K562 (cell line): ENCODE results near the gene STK32C. TPM values are rescaled to one million over a fixed set of nuclear protein-coding genes. Genes with fewer than 3 reads are reported as not detected.

ENCODE experiments used
- CAMTA2 ChIP-seq: fragments of 250-450 bp; sonication (Bioruptor Pico); conservative IDR thresholded peaks from 2 replicates; pipeline ENCODE4 v1.5.1; 2022
- EP400 ChIP-seq: fragments of 450-650 bp; IDR thresholded peaks from 2 replicates; pipeline ENCODE4 v1.6.1; 2017; ENCODE audit warnings: antibody characterized with exemption, mild to moderate bottlenecking, moderate library complexity
- ETS2 ChIP-seq: IDR thresholded peaks from 2 replicates; pipeline ENCODE4 v1.6.1; 2016; ENCODE audit warnings: borderline replicate concordance, missing genetic modification characterization, mild to moderate bottlenecking, moderate library complexity, missing compliant biosample characterization; ENCODE audit not compliant: poor library complexity, severe bottlenecking
- GATAD2A ChIP-seq: fragments of 450-650 bp; IDR thresholded peaks from 2 replicates; pipeline ENCODE4 v1.6.1; 2017
- HBP1 ChIP-seq: fragments of 450-650 bp; formaldehyde crosslinking; IDR thresholded peaks from 2 replicates; pipeline ENCODE4 v1.4.0; 2022; ENCODE audit warnings: missing genetic modification characterization
- MAFF ChIP-seq: IDR thresholded peaks from 2 replicates; pipeline ENCODE4 v1.6.1; 2012; ENCODE audit warnings: low read length, improper control_type of control experiment
- MEF2A ChIP-seq: IDR thresholded peaks from 2 replicates; pipeline ENCODE4 v1.6.1; 2011; ENCODE audit warnings: low read depth, mild to moderate bottlenecking, low read length, moderate library complexity; ENCODE audit not compliant: control insufficient read depth
- MLLT1 ChIP-seq, 2 experiments: fragments of 450-650 bp; IDR thresholded peaks; 2 replicates each; pipeline ENCODE4 v1.6.1; 2016
- PTBP1 ChIP-seq: fragments of 200-400 bp; formaldehyde crosslinking; IDR thresholded peaks from 2 replicates; pipeline ENCODE4 v1.6.1; 2017; ENCODE audit warnings: low read depth, low read length
- RBM39 ChIP-seq: fragments of 200-400 bp; formaldehyde crosslinking; optimal IDR thresholded peaks from 2 replicates; pipeline ENCODE3; 2018; ENCODE audit warnings: low read depth, low read length
- USF1 ChIP-seq: sonication (generic); formaldehyde crosslinking; IDR thresholded peaks from 2 replicates; pipeline ENCODE4 v1.9.0; 2022; ENCODE audit warnings: mild to moderate bottlenecking, missing genetic modification reagents
- ZNF282 ChIP-seq: sonication (generic); formaldehyde crosslinking; IDR thresholded peaks from 2 replicates; pipeline ENCODE4 v1.8.1; 2023; ENCODE audit warnings: missing genetic modification reagents
- ZNF407 ChIP-seq: fragments of 450-650 bp; IDR thresholded peaks from 2 replicates; pipeline ENCODE4 v1.6.1; 2016; ENCODE audit warnings: low read depth
- ZNF76 ChIP-seq: fragments of 250-450 bp; sonication (Bioruptor Pico); IDR thresholded peaks from 2 replicates; pipeline ENCODE4 v1.4.0; 2020; ENCODE audit warnings: mild to moderate bottlenecking, moderate library complexity, borderline replicate concordance
- polyA plus RNA-seq, 8 experiments: library from polyadenylated mRNA; depleted of rRNA in 4 of 8; stranded (reverse) in 5 of 8; unstranded in 3 of 8; fragments of >200 nt; fragmentation: Nextera tagmentation in 2 of 8; fragmentation: Illumina TruSeq in 1 of 8; extraction: Ambion mirVana in 2 of 8; extraction: Trizol in 1 of 8; gene quantifications; 2 replicates each; pipeline versions ENCODE4 v1.2.1 to v1.2.3, GENCODE V29; 2011 to 2014; ENCODE audit warnings: inconsistent platforms in 1 of 8, missing spikeins in 1 of 8
- total RNA-seq, 7 experiments: library from RNA; depleted of rRNA in 6 of 7; stranded (reverse); fragments of >200 nt in 6 of 7; fragmentation: Illumina TruSeq in 2 of 7; extraction: Trizol in 2 of 7; gene quantifications; 2 replicates each; pipeline versions ENCODE4 v1.2.1 to v1.2.3, GENCODE V29; 2011 to 2021; ENCODE audit warnings: low replicate concordance in 1 of 7

Gene STK32C
- total and polyA plus RNA-seq, 9 of the 15 experiments (the other 6 are each of a cell fraction or from before 2014, with no cell fraction given): 1.5 to 20.9 (median 6.5) TPM

- TF ChIP-seq ZNF407: no peak
- no peak for TF ChIP-seq ETS2 (tag)
- TF ChIP-seq GATAD2A: no peak
- no peak for TF ChIP-seq EP400
- TF ChIP-seq ZNF76: no peak
- TF ChIP-seq CAMTA2 (CRISPR knock-in tag): no peak
- TF ChIP-seq MLLT1 (IDR thresholded peaks at IDR 0.05): 0 out of 4 replicates have a peak, but pooled peaks of 1 of the 2 experiments have one; percentile 41
- TF ChIP-seq MEF2A: no peak
- no peak for TF ChIP-seq HBP1 (CRISPR knock-in tag)
- TF ChIP-seq RBM39: no peak
- TF ChIP-seq ZNF282 (CRISPR knock-in tag): no peak
- TF ChIP-seq MAFF: no peak
- TF ChIP-seq PTBP1: no peak
- peak; percentile 75 for TF ChIP-seq USF1
Measured at GRCh38 chr10:132279873-132280645, 27.7 kb downstream of the STK32C start (continued).
